Measurements from ENCODE around the gene MAPKBP1.
A peak's percentile ranks its signal among the peaks of the same experiment; 100 is the strongest.
"Not testable (repeated sequence)": the region's sequence is repeated elsewhere in the genome, so short reads cannot be mapped to it uniquely, and the experiment has no call there.

MAPKBP1 gene

GRCh38 chr15:41774062-41774881 is at the start of gene MAPKBP1:
Gene MAPKBP1, plus strand, starts transcription at chr15:41774484. Its CDS starts 792 bp downstream, at chr15:41775276.
- TF ChIP-seq Cebpa-rat (IDR thresholded peaks at IDR 0.05), result no peak
- Histone ChIP-seq H3K4me1 (peaks cover 53 to 63% (median 60%) of the 10 kb centered on the region in 10 experiments), H3K9me3 (replicated peaks in 1 of 11) (no peaks in the 10 kb centered on the region), H3K27ac (peak within 1 kb of the TSS; percentile 63 to 82 (median 79)), H3K4me3 (peak within 1 kb of the TSS; percentile 63 to 86 (median 74)), H3K36me3 (peaks cover under 1 to 14% (median 3%) of the 10 kb centered on the region in 11 experiments; a peak in 11 of 22 replicates), H3K9ac (peak within 1 kb of the TSS; percentile 74 to 86 (median 82)), H4K20me1 (peaks cover 0 to 38% (median 4%) of the 10 kb centered on the region in 11 experiments; a peak in 9 of 22 replicates), H3K4me2 (peak within 1 kb of the TSS; percentile 92 to 99 (median 96)), H3K27me3 (no peaks in the 10 kb centered on the region)

- H3K36me3 ChIP-seq, result peaks cover 43 to 93% (median 75%) of the 10 kb centered on the region in 11 experiments
- TF ChIP-seq Cebpa-rat (IDR thresholded peaks at IDR 0.05), result no peak
- H3K27me3 ChIP-seq, result no peaks in the 10 kb centered on the region
- no peak overlapping the region for H3K4me3 ChIP-seq
- H3K9ac ChIP-seq, result no peak overlapping the region
- peaks cover 0 to 32% (median 12%) of the 10 kb centered on the region in 11 experiments; a peak in 9 of 22 replicates for H4K20me1 ChIP-seq
- no peaks in the 10 kb centered on the region for H3K9me3 ChIP-seq (replicated peaks in 1 of 11)
- H3K4me1 ChIP-seq, result peaks cover 6 to 13% (median 12%) of the 10 kb centered on the region in 10 experiments; a peak in 18 of 20 replicates
- no peak overlapping the region for H3K4me2 ChIP-seq
- H3K27ac ChIP-seq, result no peak overlapping the region
Observed at GRCh38 chr15:41727143-41727542, 47.1 kb upstream of the MAPKBP1 start.

- H3K27me3 ChIP-seq; H3K9ac ChIP-seq; H3K27ac ChIP-seq; H3K4me2 ChIP-seq; H3K9me3 ChIP-seq (replicated peaks in 1 of 11); H3K4me3 ChIP-seq: not testable (repeated sequence)
- Histone ChIP-seq H3K4me1 (peaks cover 6 to 13% (median 12%) of the 10 kb centered on the region in 10 experiments; a peak in 18 of 20 replicates), H4K20me1 (peaks cover 0 to 28% (median 8%) of the 10 kb centered on the region in 11 experiments; a peak in 9 of 22 replicates), H3K36me3 (peaks cover 45 to 93% (median 75%) of the 10 kb centered on the region in 11 experiments)
Observed at GRCh38 chr15:41728061-41728460, 46.2 kb upstream of the MAPKBP1 start.

- Histone ChIP-seq H4K20me1 (peaks cover 0 to 11% (median 4%) of the 10 kb centered on the region in 11 experiments; a peak in 6 of 22 replicates), H3K27me3 (no peaks in the 10 kb centered on the region), H3K4me1 (peaks cover 6 to 13% (median 12%) of the 10 kb centered on the region in 10 experiments; a peak in 18 of 20 replicates), H3K4me2 (peak overlapping the region in 8 of 11 experiments; percentile 10 to 49 (median 38); a peak in 11 of 22 replicates), H3K4me3 (no peak overlapping the region), H3K36me3 (peaks cover 70 to 96% (median 85%) of the 10 kb centered on the region in 11 experiments), H3K9ac (no peak overlapping the region), H3K9me3 (replicated peaks in 1 of 11) (no peaks in the 10 kb centered on the region), H3K27ac (peak overlapping the region in 7 of 11 experiments; percentile 4 to 41 (median 35); a peak in 8 of 22 replicates)
- TF ChIP-seq Cebpa-rat (IDR thresholded peaks at IDR 0.05), result no peak
Observed at GRCh38 chr15:41730543-41730942, 43.7 kb upstream of the MAPKBP1 start.

GRCh38 chr15:41732483-41732882 is 41.8 kb upstream of the MAPKBP1 start:
- peaks cover 6 to 13% (median 12%) of the 10 kb centered on the region in 10 experiments; a peak in 18 of 20 replicates for H3K4me1 ChIP-seq
- TF ChIP-seq Cebpa-rat (IDR thresholded peaks at IDR 0.05), result no peak
- H3K27ac ChIP-seq, result no peak overlapping the region
- H3K27me3 ChIP-seq, result no peaks in the 10 kb centered on the region
- no peak overlapping the region for H3K4me2 ChIP-seq
- no peaks in the 10 kb centered on the region for H3K9me3 ChIP-seq (replicated peaks in 1 of 11)
- no peak overlapping the region for H3K4me3 ChIP-seq
- H4K20me1 ChIP-seq, result peaks cover 0 to 5% (median 0%) of the 10 kb centered on the region in 11 experiments; a peak in 1 of 22 replicates
- no peak overlapping the region for H3K9ac ChIP-seq
- H3K36me3 ChIP-seq, result peaks cover 76 to 97% (median 86%) of the 10 kb centered on the region in 11 experiments

- Histone ChIP-seq H4K20me1 (peaks cover 0 to 5% (median 0%) of the 10 kb centered on the region in 11 experiments; a peak in 2 of 22 replicates), H3K27me3 (no peaks in the 10 kb centered on the region), H3K9me3 (replicated peaks in 1 of 11) (no peaks in the 10 kb centered on the region), H3K9ac (no peak overlapping the region), H3K36me3 (peaks cover 82 to 97% (median 89%) of the 10 kb centered on the region in 11 experiments), H3K27ac (no peak overlapping the region), H3K4me2 (no peak overlapping the region), H3K4me1 (peaks cover 6 to 13% (median 12%) of the 10 kb centered on the region in 10 experiments; a peak in 18 of 20 replicates), H3K4me3 (no peak overlapping the region)
- no peak for TF ChIP-seq Cebpa-rat (IDR thresholded peaks at IDR 0.05)
Observed at GRCh38 chr15:41734079-41734478, 40.2 kb upstream of the MAPKBP1 start.

GRCh38 chr15:41735046-41735445 is 39.2 kb upstream of the MAPKBP1 start:
- no peaks in the 10 kb centered on the region for H3K9me3 ChIP-seq (replicated peaks in 1 of 11)
- peaks cover 0 to 5% (median 0%) of the 10 kb centered on the region in 11 experiments; a peak in 6 of 22 replicates for H4K20me1 ChIP-seq
- H3K27ac ChIP-seq, result no peak overlapping the region
- TF ChIP-seq Cebpa-rat (IDR thresholded peaks at IDR 0.05), result no peak
- no peak overlapping the region for H3K4me2 ChIP-seq
- H3K4me1 ChIP-seq, result peaks cover 3 to 9% (median 8%) of the 10 kb centered on the region in 10 experiments; a peak in 18 of 20 replicates
- no peak overlapping the region for H3K4me3 ChIP-seq
- no peak overlapping the region for H3K9ac ChIP-seq
- H3K27me3 ChIP-seq, result no peaks in the 10 kb centered on the region
- peaks cover 82 to 97% (median 89%) of the 10 kb centered on the region in 11 experiments for H3K36me3 ChIP-seq

- H3K4me1 ChIP-seq; H3K27me3 ChIP-seq; H3K4me2 ChIP-seq; H4K20me1 ChIP-seq; H3K9me3 ChIP-seq (replicated peaks in 1 of 11); H3K4me3 ChIP-seq; H3K9ac ChIP-seq; H3K27ac ChIP-seq: not testable (repeated sequence)
- H3K36me3 ChIP-seq, result peaks cover 78 to 97% (median 90%) of the 10 kb centered on the region in 11 experiments
Observed at GRCh38 chr15:41735492-41735891, 38.8 kb upstream of the MAPKBP1 start.

GRCh38 chr15:41746802-41747201 is 27.5 kb upstream of the MAPKBP1 start:
- Histone ChIP-seq H3K27me3 (no peaks in the 10 kb centered on the region), H3K4me2 (no peak overlapping the region), H3K9me3 (replicated peaks in 1 of 11) (no peaks in the 10 kb centered on the region), H3K4me3 (no peak overlapping the region), H3K4me1 (peaks cover 0 to 9% (median 0%) of the 10 kb centered on the region in 10 experiments; a peak in 1 of 20 replicates), H4K20me1 (peaks cover 0 to 20% (median 4%) of the 10 kb centered on the region in 11 experiments; a peak in 3 of 22 replicates), H3K27ac (no peak overlapping the region), H3K36me3 (peaks cover 74 to 95% (median 81%) of the 10 kb centered on the region in 11 experiments), H3K9ac (no peak overlapping the region)
- TF ChIP-seq Cebpa-rat (IDR thresholded peaks at IDR 0.05), result no peak

Measured in BLaER1 treated with 17β-estradiol and CSF1 and Interleukin-3, amounts not matched to agents 10 nM and 100 nM (cell line).